Smooth muscle cell of the brain vasculature (primary cell): ENCODE results near the gene PIM3.

Experiments
- DNase-seq: peaks from one replicate; pipeline ENCODE4 v3.0.0-alpha.2; 2012; ENCODE audit warnings: low read depth, low spot score

The PIM3 gene

GRCh38 chr22:50000587-50001387, 40.2 kb downstream of the PIM3 start:
- DNase-seq = no peak

DNA sequence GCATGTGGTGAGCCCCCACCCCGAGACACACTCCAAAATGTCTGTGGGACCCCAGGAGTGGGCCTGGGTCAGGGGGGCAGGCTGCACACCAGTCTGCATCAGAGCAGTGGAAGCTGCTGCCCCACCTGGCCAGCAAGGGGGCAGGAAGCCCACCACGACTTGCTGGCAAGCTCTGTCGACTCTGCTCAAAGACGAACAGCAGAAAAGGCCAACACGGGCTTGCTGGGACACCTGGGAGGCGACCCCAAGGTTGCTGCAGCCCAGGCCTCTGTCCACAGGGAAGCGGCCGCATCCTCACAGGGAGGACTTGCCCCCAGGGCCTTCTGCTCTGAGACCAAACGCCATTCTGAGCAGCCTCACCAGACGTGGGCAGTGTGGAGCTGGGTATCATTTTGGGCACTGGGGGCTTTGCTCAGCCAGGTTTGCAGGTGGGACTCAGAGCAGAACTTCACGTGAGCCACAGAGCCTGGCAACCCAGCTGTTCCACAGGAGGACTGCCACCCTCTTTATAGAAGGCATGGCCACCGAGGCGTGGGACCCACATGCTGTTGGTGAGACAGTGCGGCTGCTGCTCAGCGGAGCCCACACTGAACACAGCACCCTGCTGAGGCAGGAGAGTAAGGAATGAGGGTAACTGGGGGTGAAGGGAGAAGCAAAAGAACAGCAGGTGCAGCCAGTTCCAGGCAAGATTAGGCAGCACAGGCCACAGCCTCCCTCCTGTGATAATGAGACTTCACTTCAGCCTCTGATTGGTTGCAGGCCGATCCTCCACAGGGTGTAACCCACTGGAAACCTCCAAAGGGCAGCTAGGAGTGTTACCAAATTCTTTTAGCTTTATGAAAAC, 41.0 kb downstream of the PIM3 start:
- no peak for DNase-seq

GRCh38 chr22:50002791-50003190, 42.2 kb downstream of the PIM3 start:
- DNase-seq = no peak

GRCh38 chr22:50004918-50005317, 44.3 kb downstream of the PIM3 start:
- DNase-seq = no peak

DNA sequence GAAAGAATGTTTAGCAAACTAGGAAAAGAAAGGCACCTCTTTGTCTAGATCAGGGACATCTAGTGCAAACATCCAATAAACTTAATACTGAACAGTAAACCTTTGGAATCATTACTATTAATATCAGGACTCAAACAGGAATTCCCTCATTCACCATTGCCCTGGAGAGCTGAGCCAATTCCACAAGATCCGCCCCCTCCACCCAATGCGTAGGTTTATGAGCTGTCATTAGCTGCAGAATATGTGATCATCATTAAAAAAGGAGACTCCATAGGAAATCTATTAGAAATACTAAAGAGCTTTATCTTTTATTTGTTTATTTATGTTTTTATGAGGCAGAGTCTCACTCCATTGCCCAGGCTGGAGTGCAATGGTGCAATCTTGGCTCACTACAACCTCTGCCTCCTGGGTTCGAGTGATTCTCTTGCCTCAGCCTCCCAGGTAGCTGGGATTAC, 46.5 kb downstream of the PIM3 start:
- no peak for DNase-seq

DNA sequence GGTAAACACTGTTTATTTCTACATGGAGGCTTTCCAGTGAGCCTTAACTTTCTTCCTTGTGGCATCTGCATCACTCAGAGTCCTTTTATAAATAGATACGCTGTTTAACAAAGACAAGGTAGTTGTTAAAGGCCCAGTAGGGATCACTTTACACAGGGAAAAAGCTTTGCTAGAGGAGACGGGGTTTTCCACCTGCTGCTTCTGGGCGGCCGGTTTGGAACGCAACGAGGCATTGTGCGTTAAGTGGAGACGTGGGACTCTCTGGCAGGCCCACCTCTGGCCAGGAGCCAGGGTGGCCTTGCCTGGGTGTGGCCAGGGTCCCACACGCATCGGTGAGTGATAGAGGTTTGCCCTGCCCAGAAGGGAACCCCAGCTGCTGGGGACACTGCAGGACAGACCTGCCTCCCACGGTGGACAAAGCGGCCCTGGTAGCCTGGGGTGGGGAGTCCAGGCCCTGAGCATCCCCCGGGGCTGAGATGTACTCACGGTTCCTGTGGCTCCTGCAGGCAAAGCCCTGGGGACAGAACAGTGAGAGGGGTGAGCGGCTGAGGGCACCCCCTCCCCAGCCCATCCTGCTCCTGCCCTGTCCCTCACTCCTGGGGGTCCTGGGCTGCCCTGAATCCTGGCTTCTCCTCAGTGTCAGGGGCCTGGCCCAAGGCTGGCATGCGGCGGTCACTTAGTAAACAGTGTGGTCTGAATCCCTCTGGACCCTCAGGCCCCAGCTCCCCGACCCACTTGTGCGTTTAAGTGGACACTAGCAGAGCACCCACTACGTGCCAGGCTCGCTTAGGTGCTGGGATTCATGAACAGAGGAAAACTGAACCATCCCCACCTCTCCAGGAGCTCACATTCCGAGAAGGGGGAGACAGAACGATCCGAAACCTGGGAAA, 47.8 kb downstream of the PIM3 start:
- no peak for DNase-seq

- DNase-seq = no peak
Measured at GRCh38 chr22:50009251-50009650, 48.7 kb downstream of the PIM3 start.

GRCh38 chr22:50009765-50010675, 49.4 kb downstream of the PIM3 start:
- DNase-seq = no peak

DNA sequence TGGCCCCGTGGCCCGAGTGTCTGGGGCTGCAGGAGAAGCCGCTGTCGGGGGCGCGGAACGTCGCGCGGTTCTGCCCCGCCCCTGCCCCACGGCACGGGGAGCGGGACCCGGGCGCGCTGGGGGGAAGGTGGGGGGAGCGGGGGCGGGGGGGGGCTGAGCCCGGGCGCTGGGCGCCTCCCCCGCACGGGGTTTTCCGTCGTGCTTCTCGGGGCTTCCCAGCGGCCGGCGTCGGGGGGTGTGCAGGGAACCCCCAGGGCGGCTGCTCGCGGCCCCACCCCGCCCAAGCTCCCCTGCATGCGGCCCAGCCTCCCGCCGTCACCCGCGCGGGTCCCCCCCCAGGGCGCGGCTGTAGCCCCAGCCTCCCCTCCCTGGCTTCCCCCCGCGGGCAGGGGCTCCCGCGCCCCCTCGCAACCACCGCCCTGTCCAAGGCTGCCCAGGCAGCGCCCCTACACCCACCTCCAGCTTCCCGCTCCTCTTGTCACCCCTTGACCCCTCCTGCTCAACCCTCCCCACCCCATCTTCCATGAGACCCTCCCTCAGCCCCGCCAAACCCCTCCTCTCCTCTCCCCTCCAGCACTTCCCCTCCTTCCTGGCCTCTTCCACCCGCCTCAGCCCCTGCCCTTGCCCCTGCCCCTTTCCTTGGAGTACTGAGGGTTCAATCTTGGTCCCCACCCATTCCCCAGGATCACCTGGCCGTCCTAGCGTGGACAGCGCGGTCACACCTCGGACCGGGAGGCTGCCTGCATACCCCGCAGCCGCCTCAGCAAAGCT, 50.3 kb downstream of the PIM3 start:
- DNase-seq = no peak

DNA sequence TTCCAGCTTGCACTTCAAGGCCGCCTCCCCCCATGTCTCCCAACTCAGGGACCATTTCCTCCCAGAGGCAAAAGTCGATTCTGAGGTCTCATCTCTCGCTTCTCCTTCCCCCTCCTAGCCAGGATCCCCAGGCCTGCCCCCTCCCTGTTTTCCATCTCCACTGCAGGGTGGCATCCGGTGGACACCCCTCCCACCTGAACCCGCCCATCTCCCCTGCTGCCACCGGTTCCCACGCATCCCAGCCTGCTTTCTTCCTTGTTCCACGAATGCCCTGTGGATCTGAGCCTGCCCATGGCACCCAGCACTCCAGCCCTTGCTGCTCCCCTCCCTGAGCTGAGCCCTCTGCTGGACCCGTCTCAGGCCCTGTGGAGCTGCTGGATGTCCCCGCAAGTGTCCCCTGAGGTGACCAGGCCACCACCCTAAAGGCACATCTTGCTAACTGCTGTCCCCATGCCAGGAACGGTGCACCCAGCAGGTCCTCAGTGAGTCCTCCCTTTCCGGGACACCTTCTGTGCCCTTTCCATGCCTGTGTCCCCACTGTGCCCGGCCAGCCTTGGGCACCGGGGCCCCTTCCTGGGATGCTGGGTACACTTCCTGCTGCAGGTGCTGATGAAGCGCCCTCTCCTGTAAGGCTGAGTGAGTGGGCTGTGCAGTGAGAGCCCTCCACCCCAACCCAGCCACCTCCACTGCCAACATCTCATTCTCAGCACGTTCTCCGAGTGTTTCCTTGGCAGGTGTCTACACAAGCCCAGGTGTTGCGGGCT, 51.1 kb downstream of the PIM3 start:
- no peak for DNase-seq

DNA sequence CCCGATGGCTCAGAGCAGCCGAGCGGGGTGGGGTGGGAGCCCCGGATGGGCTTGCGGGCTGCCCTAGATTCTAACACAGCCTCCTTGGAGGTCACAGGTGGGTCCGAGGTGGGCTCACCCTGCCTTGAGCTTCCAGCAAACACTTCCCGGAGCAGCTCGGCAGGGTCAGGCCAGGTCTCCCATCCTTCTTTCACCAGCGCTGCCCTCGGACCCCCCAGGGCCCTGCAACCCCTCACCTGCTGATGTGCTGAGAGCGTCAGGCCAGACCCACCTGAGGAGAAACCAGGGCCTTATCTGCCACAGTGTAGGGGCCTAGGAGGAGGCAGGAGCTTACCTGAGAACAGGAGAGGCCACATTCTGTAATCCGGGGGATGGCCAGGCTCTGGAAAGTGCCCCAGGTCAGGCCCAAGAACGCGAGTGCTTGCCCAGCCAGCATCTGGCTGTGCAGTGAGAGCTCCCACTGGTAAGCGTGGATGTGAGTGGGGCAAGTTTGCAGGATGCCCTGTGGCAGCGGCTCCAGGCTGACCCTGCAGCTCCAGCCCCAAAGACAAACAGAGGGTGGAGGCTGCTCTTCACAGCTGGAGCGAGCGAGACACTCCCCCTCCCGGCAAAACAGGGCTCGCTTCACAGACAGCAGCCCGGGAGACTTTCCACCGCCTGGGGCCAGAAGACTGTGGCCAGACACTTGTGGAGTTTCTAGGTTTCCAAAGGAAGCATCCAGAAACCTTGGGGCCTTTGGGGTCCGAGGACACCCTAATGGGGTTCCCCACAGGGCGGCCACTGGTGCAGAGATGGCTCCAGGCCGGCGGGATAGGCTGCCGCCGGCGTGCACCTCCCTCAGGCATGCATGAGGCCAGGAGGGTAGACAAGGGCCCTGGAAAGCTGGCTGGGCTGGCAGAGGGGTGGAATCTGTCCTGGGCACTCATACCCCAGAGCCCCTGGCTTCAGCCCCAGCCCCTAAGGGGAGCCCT, 51.9 kb downstream of the PIM3 start, which contains the start of gene IL17REL:
Gene IL17REL (minus strand): TSS at position 555 of the 971 bp plus-strand sequence. CDS start 119 bp downstream, at position 436.
- no peak for DNase-seq
